Measurements from ENCODE around the gene CFAP299. TPM values are rescaled to one million over a fixed set of nuclear protein-coding genes. Genes with fewer than 3 reads are reported as not detected.

CFAP299 gene
- total RNA-seq, 1 donor from 2014 or later = not detected

DNA sequence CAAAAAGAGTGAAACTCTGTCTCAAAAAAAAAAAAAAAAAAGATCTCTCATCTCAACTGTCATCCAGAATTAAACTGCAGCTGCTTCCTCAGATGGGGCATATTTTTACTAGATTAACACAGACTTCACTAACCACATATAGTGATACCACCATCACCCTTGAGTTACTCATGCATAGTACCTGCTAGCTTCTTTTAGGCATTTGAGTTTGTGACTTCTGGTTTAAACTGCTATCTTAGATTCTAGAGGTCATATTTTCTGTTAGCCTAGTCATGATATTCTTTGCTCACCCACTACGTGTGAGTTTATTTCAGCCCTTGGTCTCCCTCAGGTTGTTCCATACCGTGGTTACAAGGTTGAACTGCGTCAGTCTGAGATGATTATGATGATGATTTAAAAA lies 540.1 kb downstream of the CFAP299 start:
- Mint-ChIP-seq H3K9me3 (ENCODE audit: unreplicated experiment) (no peaks in the 10 kb centered on the region), H3K27me3 (ENCODE audit: unreplicated experiment) (no peaks in the 10 kb centered on the region)
- no peak for DNase-seq (ENCODE audit: low spot score)

DNA sequence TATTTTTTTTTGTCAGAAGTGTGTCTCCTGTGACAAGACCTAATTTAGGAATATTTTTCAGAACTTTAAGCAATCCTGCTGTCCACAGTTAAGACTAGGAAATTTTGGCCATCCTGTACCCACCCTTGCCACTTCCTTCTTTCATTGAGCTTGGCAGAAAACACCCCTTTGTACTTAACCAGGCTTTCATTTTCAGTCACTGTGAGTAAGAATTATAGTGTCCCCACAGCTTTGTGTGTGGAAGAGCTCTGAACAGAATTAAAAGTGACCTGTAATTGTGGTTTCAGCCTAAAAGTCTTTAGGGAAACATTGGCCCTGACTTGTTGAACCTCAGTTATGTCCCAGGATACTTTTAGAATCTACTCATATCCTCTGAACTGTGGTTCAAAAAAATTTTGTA lies 541.3 kb downstream of the CFAP299 start:
- H3K9me3 Mint-ChIP-seq (ENCODE audit: unreplicated experiment) = no peaks in the 10 kb centered on the region

More for the DNA sequence above, 540.1 kb downstream of the CFAP299 start:
- TF ChIP-seq, protein P1, sequence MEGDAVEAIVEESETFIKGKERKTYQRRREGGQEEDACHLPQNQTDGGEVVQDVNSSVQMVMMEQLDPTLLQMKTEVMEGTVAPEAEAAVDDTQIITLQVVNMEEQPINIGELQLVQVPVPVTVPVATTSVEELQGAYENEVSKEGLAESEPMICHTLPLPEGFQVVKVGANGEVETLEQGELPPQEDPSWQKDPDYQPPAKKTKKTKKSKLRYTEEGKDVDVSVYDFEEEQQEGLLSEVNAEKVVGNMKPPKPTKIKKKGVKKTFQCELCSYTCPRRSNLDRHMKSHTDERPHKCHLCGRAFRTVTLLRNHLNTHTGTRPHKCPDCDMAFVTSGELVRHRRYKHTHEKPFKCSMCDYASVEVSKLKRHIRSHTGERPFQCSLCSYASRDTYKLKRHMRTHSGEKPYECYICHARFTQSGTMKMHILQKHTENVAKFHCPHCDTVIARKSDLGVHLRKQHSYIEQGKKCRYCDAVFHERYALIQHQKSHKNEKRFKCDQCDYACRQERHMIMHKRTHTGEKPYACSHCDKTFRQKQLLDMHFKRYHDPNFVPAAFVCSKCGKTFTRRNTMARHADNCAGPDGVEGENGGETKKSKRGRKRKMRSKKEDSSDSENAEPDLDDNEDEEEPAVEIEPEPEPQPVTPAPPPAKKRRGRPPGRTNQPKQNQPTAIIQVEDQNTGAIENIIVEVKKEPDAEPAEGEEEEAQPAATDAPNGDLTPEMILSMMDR (IDR thresholded peaks at IDR 0.05; ENCODE audit: unreplicated experiment) = no peak
- H3K4me1 Mint-ChIP-seq (ENCODE audit: unreplicated experiment) = no peaks in the 10 kb centered on the region
- no peak overlapping the region for H3K27ac Mint-ChIP-seq (ENCODE audit: unreplicated experiment)
- H3K4me3 Mint-ChIP-seq (ENCODE audit: unreplicated experiment) = no peak overlapping the region
- H3K36me3 Mint-ChIP-seq (ENCODE audit: low read depth, unreplicated experiment) = no peaks in the 10 kb centered on the region

DNA sequence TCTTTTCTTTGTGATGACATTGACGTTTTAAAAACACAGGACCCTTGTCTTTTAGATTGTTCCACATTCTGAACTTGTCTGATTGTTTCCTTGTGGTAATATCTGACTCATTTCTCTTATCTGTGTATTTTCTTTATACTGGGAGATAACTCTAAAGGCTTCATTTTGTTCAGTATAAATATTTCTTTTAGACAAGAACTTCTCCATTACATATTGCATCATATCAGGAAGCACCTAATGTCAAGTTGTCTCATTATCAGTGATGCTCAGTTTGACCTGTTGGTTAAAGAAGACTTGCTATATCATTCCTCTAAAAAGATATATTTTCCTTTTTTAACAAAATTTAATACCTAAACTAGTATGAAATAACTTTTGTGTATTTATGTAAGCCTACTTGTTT lies 542.7 kb downstream of the CFAP299 start:
- Mint-ChIP-seq H3K36me3 (ENCODE audit: low read depth, unreplicated experiment) (no peaks in the 10 kb centered on the region), H3K4me1 (ENCODE audit: unreplicated experiment) (no peaks in the 10 kb centered on the region), H3K27ac (ENCODE audit: unreplicated experiment) (no peak overlapping the region), H3K4me3 (ENCODE audit: unreplicated experiment) (no peak overlapping the region), H3K9me3 (ENCODE audit: unreplicated experiment) (no peaks in the 10 kb centered on the region), H3K27me3 (ENCODE audit: unreplicated experiment) (peaks cover 3% of the 10 kb centered on the region)
- DNase-seq (ENCODE audit: low spot score) = no peak
- TF ChIP-seq, protein P1 (IDR thresholded peaks at IDR 0.05; ENCODE audit: unreplicated experiment) = no peak

More for the DNA sequence above, 541.3 kb downstream of the CFAP299 start:
- Mint-ChIP-seq H3K4me3 (ENCODE audit: unreplicated experiment) (no peak overlapping the region), H3K27me3 (ENCODE audit: unreplicated experiment) (peaks cover 1% of the 10 kb centered on the region), H3K36me3 (ENCODE audit: low read depth, unreplicated experiment) (no peaks in the 10 kb centered on the region), H3K4me1 (ENCODE audit: unreplicated experiment) (no peaks in the 10 kb centered on the region), H3K27ac (ENCODE audit: unreplicated experiment) (no peak overlapping the region)
- DNase-seq (ENCODE audit: low spot score) = no peak
- TF ChIP-seq, protein P1 (IDR thresholded peaks at IDR 0.05; ENCODE audit: unreplicated experiment) = no peak

DNA sequence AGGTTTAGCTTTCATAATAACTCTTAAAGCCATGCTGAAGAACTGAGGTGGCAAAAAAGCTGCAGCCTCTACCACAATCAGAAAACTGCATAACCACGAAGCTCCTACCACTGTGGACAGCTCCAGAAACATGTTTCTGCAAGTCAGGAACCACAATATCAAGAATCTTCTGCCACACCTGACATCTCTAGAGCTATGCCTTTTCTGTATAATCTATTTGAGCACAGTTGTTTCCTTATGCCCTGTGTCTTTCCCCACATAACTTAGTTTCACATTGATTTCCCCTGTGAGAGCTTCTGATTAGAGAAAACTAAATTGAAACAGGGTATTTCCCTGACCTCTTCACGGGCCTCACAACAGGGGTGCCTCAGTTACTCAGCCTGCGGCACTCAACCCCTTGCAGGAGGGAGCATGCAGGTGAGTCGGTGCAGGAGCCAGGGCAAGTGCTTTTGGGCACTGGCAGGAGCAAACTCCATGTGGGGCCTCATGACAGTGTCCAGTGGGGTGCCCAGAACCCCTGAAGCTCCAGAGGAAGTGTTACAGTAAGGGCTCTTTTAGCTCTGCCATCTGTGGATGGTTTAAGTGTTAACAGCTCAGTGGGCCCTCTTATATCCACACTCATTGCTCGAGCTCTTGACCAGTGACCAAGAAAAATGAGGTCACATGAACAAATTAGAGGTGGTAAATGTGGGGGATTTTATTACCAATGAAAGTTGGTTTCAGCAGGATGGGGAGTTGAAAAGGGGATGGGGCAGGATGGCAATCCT lies 562.2 kb downstream of the CFAP299 start:
- Mint-ChIP-seq H3K27me3 (ENCODE audit: unreplicated experiment) (no peaks in the 10 kb centered on the region), H3K4me3 (ENCODE audit: unreplicated experiment) (no peak overlapping the region), H3K27ac (ENCODE audit: unreplicated experiment) (no peak overlapping the region), H3K36me3 (ENCODE audit: low read depth, unreplicated experiment) (no peaks in the 10 kb centered on the region), H3K4me1 (ENCODE audit: unreplicated experiment) (no peaks in the 10 kb centered on the region), H3K9me3 (ENCODE audit: unreplicated experiment) (no peaks in the 10 kb centered on the region)
- TF ChIP-seq, protein P1 (IDR thresholded peaks at IDR 0.05; ENCODE audit: unreplicated experiment) = no peak
- no peak for DNase-seq (ENCODE audit: low spot score)

DNA sequence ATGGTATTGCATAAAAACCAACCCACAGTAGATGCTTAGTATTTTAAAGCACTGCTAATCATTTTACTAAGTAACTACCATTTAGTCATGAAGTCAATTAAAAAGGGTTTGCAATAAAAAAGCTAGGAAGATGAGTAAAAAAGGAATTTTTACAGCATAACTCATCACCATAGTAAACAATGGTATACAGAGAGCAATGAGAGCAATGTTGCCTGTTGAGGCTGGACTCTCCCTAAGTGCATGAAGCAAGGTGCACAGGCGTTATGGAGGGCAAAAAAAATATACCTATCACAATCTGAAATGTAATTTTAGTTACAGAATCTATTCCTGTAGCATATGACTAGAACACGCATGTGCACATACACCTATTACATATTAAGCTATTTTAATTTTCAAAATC lies 565.4 kb downstream of the CFAP299 start:
- no peaks in the 10 kb centered on the region for H3K27me3 Mint-ChIP-seq (ENCODE audit: unreplicated experiment)
- TF ChIP-seq, protein P1 (IDR thresholded peaks at IDR 0.05; ENCODE audit: unreplicated experiment) = no peak
- no peaks in the 10 kb centered on the region for H3K36me3 Mint-ChIP-seq (ENCODE audit: low read depth, unreplicated experiment)
- DNase-seq (ENCODE audit: low spot score) = no peak
- no peak overlapping the region for H3K4me3 Mint-ChIP-seq (ENCODE audit: unreplicated experiment)
- no peak overlapping the region for H3K27ac Mint-ChIP-seq (ENCODE audit: unreplicated experiment)
- H3K9me3 Mint-ChIP-seq (ENCODE audit: unreplicated experiment) = peaks cover 3% of the 10 kb centered on the region
- H3K4me1 Mint-ChIP-seq (ENCODE audit: unreplicated experiment) = no peaks in the 10 kb centered on the region

Measured in endothelial cell (in vitro differentiated cells).